ENCODE measurements around the gene ASCL5. TPM values are rescaled to one million over a fixed set of nuclear protein-coding genes. Genes with fewer than 3 reads are reported as not detected.

Gene ASCL5
- total and polyA plus RNA-seq, 2 of the 13 experiments (the other 11 are each of a cell fraction or from before 2014, with no cell fraction given), result not detected

GRCh38 chr1:201114245-201115131, 12.5 kb downstream of the ASCL5 start (continued):
- TF ChIP-seq, protein P1, sequence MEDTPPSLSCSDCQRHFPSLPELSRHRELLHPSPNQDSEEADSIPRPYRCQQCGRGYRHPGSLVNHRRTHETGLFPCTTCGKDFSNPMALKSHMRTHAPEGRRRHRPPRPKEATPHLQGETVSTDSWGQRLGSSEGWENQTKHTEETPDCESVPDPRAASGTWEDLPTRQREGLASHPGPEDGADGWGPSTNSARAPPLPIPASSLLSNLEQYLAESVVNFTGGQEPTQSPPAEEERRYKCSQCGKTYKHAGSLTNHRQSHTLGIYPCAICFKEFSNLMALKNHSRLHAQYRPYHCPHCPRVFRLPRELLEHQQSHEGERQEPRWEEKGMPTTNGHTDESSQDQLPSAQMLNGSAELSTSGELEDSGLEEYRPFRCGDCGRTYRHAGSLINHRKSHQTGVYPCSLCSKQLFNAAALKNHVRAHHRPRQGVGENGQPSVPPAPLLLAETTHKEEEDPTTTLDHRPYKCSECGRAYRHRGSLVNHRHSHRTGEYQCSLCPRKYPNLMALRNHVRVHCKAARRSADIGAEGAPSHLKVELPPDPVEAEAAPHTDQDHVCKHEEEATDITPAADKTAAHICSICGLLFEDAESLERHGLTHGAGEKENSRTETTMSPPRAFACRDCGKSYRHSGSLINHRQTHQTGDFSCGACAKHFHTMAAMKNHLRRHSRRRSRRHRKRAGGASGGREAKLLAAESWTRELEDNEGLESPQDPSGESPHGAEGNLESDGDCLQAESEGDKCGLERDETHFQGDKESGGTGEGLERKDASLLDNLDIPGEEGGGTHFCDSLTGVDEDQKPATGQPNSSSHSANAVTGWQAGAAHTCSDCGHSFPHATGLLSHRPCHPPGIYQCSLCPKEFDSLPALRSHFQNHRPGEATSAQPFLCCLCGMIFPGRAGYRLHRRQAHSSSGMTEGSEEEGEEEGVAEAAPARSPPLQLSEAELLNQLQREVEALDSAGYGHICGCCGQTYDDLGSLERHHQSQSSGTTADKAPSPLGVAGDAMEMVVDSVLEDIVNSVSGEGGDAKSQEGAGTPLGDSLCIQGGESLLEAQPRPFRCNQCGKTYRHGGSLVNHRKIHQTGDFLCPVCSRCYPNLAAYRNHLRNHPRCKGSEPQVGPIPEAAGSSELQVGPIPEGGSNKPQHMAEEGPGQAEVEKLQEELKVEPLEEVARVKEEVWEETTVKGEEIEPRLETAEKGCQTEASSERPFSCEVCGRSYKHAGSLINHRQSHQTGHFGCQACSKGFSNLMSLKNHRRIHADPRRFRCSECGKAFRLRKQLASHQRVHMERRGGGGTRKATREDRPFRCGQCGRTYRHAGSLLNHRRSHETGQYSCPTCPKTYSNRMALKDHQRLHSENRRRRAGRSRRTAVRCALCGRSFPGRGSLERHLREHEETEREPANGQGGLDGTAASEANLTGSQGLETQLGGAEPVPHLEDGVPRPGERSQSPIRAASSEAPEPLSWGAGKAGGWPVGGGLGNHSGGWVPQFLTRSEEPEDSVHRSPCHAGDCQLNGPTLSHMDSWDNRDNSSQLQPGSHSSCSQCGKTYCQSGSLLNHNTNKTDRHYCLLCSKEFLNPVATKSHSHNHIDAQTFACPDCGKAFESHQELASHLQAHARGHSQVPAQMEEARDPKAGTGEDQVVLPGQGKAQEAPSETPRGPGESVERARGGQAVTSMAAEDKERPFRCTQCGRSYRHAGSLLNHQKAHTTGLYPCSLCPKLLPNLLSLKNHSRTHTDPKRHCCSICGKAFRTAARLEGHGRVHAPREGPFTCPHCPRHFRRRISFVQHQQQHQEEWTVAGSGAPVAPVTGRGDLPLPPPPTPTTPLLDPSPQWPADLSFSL (CRISPR knock-in tag; IDR thresholded peaks at IDR 0.05), result no peak
- TF ChIP-seq ZNF274 (CRISPR knock-in tag; IDR thresholded peaks at IDR 0.05) (0 out of 2 replicates have a peak, but pooled peaks have one; percentile 30), HNRNPL (IDR thresholded peaks at IDR 0.05; ENCODE audit: low read depth, low read length) (peak; percentile 78; the same call in 1 of the 2 replicates), SP1 (IDR thresholded peaks at IDR 0.05) (no peak), SP1 (CRISPR knock-in tag; IDR thresholded peaks at IDR 0.05) (no peak), HDAC2 (CRISPR knock-in tag; IDR thresholded peaks at IDR 0.05) (no peak), SMC3 (IDR thresholded peaks at IDR 0.05; ENCODE audit: low read length) (peak; percentile 65), RBM39 (IDR thresholded peaks at IDR 0.05; ENCODE audit: low read depth, low read length, poor library complexity, severe bottlenecking) (peak; percentile 28), SAP130 (CRISPR knock-in tag; IDR thresholded peaks at IDR 0.05; ENCODE audit: low read depth) (0 out of 2 replicates have a peak, but pooled peaks have one; percentile 23), PHF8 (CRISPR knock-in tag; IDR thresholded peaks at IDR 0.05) (0 out of 2 replicates have a peak, but pooled peaks have one; percentile 16), NONO (IDR thresholded peaks at IDR 0.05) (no peak), NONO (CRISPR knock-in tag; conservative IDR thresholded peaks at IDR 0.05) (peak; percentile 45; the same call in 1 of the 2 replicates), ZNF784 (CRISPR knock-in tag; IDR thresholded peaks at IDR 0.05; ENCODE audit: borderline replicate concordance) (0 out of 2 replicates have a peak, but pooled peaks have one; percentile 33), YY1 (IDR thresholded peaks at IDR 0.05; ENCODE audit: insufficient read depth, insufficient replicate concordance, low read depth, low read length) (no peak), TARDBP (CRISPR knock-in tag; IDR thresholded peaks at IDR 0.05) (no peak), NRL (CRISPR knock-in tag; IDR thresholded peaks at IDR 0.05; ENCODE audit: borderline replicate concordance) (peak; percentile 25; the same call in 1 of the 2 replicates), EZH2 (conservative IDR thresholded peaks at IDR 0.05; ENCODE audit: low read depth, low read length) (peak; percentile 70; the same call in 1 of the 2 replicates), RFXAP (CRISPR knock-in tag; IDR thresholded peaks at IDR 0.05; ENCODE audit: borderline replicate concordance) (no peak), ZNF605 (CRISPR knock-in tag; IDR thresholded peaks at IDR 0.05) (0 out of 2 replicates have a peak, but pooled peaks have one; percentile 38), XRCC5 (optimal IDR thresholded peaks at IDR 0.05; ENCODE audit: low read length) (peak; percentile 85), NFE2L2 (IDR thresholded peaks at IDR 0.05; ENCODE audit: low read length) (no peak), IRF2 (CRISPR knock-in tag; IDR thresholded peaks at IDR 0.05) (0 out of 2 replicates have a peak, but pooled peaks have one; percentile 24), NFKBIZ (CRISPR knock-in tag; IDR thresholded peaks at IDR 0.05) (no peak)
- TF ChIP-seq, protein P2, sequence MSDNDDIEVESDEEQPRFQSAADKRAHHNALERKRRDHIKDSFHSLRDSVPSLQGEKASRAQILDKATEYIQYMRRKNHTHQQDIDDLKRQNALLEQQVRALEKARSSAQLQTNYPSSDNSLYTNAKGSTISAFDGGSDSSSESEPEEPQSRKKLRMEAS (IDR thresholded peaks at IDR 0.05), result 0 out of 2 replicates have a peak, but pooled peaks have one; percentile 13
